Urinary bladder (tissue), 4 donors: ENCODE measurements around the gene ZBED1. TPM values are rescaled to one million over a fixed set of nuclear protein-coding genes. Genes with fewer than 3 reads are reported as not detected.

Experiments used
- DNase-seq: peaks from one replicate; pipeline ENCODE4 v3.0.0-alpha.2; 2015; ENCODE audit errors: extremely low spot score
- H3K27ac ChIP-seq: one replicate; pipeline ENCODE4 v1.5.1; 2013; ENCODE audit warnings: low read depth, mild to moderate bottlenecking, moderate library complexity
- H3K36me3 ChIP-seq: one replicate; pipeline ENCODE4 v1.6.1; 2013; ENCODE audit warnings: mild to moderate bottlenecking, moderate library complexity; ENCODE audit not compliant: insufficient read depth
- H3K4me1 ChIP-seq: one replicate; pipeline ENCODE4 v1.6.1; 2013; ENCODE audit warnings: mild to moderate bottlenecking, moderate library complexity; ENCODE audit not compliant: insufficient read depth
- H3K4me3 ChIP-seq: one replicate; pipeline ENCODE4 v1.5.1; 2013; ENCODE audit warnings: low read depth, low read length
- WGBS: extraction: QIAGEN DNeasy Blood & Tissue Kit; methylation state at CpG from one replicate; pipeline ENCODE4 v1.1.7; 2013; 5-methylcytosine and 5-hydroxymethylcytosine counted together
- polyA plus RNA-seq: library from polyadenylated mRNA; stranded (reverse); fragments of 200-250 nt; gene quantifications from one replicate; pipeline ENCODE4 v1.2.3, GENCODE V29; 2013
- total RNA-seq: library from RNA; depleted of rRNA; stranded (reverse); fragments of >200 nt; gene quantifications from one replicate; pipeline ENCODE4 v1.2.3, GENCODE V29; 2014
- donor health status: healthy with polysubstance abuse.
- donor health status: healthy.

ZBED1 gene
- total and polyA plus RNA-seq, 2 donors, result 20.3 to 28.2 TPM

DNA sequence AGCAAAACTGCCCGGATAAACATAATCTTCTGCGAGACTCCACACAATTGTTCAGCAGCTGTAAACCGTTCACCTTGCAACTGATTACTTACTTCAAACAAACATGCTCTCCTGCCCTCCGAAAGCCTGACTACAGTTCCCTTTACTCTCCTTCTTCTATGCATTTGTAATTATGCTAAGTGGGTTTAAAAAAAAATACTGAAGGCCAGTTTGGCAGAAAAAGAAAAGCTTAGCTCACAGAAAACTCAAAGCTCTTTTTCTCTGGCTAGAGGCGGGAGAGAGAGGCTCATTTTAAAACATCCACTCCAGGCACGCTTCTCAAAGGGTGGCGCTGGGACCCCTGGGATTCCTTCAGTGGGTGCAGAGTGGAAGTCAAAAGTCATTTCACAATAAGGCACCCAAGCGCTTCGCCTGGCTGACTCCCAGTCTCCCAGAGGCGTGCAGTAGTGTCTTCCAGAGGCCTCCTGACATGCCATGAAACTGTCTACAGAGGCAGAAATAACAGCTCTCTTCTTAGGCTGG is 1.9 kb downstream of the ZBED1 start:
- Histone ChIP-seq H3K27ac (peak overlapping the region; percentile 40), H3K4me1 (no peaks in the 10 kb centered on the region), H3K4me3 (peak overlapping the region; percentile 16), H3K36me3 (no peaks in the 10 kb centered on the region)
- peak; percentile 21 for DNase-seq
- 16% methylated on average over 10 of the region's 10 CpGs for WGBS

DNA sequence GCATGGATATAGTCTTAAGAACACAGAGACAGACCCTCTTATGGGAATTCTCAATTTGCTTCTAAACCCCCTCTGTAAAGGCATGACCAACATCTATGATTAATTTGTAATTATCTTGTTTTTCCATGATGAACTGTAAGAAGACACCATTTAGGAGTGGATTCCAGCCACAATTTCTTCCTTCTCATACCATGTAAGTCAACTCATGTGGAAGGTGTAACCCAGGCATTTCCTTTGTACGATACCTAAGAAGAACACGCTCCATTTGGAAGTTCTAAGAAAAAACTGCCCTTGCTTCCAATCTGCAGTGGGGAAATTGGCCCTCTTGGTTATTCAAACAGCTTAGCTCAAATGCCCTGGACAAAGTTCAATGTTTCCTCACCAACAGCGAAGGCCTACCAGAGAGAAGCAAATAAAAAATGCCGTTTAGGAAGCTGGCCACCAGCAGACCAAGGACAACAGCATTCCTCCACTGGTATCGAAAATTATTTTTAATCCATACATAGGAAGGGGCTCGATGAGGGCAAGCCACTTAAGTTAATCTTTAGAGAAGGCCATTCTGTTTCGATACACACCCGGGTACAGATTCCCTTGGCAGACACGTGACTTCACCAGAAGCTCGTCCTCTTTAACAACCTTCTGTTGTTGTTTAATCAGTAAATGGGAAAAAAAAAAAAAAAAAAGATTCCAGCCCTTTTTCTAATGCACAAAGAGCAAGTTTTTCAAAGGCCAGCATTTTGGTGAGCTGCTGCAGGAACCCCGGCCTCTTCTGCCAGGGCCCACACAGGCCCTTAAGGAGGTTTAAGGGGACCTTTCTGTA is 2.6 kb downstream of the ZBED1 start:
- no peaks in the 10 kb centered on the region for H3K4me1 ChIP-seq
- H3K27ac ChIP-seq, result peak overlapping the region; percentile 43
- 24% methylated on average over 11 of the region's 11 CpGs for WGBS
- no peak for DNase-seq
- no peaks in the 10 kb centered on the region for H3K36me3 ChIP-seq
- peak overlapping the region; percentile 16 for H3K4me3 ChIP-seq

DNA sequence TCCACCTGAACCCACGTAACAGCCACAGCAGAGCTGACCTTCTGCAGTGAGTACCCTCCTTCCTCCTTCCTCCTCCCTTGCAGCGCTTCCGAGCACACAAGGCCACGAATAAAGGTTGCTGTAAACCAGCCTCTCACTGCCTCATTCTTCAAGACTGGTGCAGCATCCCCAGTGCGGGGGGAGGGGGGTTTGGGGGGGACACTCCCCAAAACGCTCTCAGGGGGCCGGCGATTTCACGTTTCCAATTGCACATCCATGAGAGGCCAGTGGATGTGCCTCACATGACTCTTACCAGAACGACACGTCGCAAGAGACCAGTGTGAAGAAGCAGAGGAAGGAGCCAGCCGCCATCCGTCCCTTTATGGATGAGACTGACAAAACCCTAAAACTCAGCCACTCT is 5.2 kb downstream of the ZBED1 start:
- no peaks in the 10 kb centered on the region for H3K36me3 ChIP-seq
- H3K4me3 ChIP-seq, result no peak overlapping the region
- DNase-seq, result no peak
- WGBS, result 81% methylated on average over 14 of the region's 14 CpGs
- no peaks in the 10 kb centered on the region for H3K4me1 ChIP-seq
- no peak overlapping the region for H3K27ac ChIP-seq

DNA sequence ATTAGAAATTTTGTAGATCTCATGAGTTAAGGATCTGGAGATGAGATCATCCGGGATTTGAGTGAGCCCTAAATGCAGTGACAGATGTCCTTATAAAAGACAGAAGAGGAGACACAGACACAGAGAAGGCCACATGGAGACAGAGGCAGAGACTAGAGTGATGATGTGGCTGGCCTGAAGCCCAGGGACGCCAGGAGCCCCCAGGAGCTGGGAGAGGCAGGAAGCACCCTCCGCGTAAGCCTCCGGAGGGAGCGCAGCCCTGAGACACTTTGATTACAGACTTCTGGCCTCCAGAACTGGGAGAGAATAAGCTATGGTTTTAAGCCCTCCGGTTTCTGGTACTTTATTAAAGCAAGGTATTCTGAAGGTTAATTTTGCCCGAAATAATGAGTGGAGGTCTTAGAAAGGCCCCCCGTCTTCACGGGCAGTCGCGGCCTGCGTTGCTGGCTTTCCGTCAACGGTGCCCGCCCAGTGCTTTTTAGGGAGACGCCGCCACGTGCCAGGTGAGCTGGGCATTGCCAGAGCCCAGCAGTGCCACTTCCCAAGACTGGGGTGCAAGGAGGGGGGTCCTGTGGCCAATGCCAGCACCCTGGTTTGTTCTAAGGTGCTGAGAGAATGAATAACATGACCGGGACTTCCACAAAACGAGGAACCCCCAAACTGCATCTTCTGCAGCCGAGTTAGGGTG is 8.1 kb downstream of the ZBED1 start:
- no peaks in the 10 kb centered on the region for H3K4me1 ChIP-seq
- DNase-seq, result no peak
- WGBS, result 89% methylated on average over 22 of the region's 22 CpGs

DNA sequence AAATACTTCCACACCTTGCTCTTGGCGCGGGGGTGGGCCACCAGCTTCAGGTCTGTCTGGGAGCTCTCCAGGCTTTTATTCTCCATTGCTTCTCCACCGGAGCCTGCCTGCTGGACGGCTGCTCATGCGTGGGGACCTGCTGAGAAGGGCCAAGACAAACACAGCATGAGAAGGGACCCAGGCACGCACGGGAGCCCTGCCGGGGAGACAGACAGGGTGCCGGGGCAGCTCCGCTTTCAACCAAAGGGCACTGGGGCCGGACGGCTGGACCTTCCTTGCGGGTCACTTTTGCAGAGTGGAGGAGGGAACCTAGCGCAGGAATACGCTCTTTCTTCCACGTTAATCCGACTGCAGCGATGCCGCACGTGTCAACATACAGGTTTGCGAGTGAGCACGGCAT is 10.1 kb downstream of the ZBED1 start:
- WGBS, result 95% methylated on average over 22 of the region's 22 CpGs
- DNase-seq, result no peak
- Histone ChIP-seq H3K27ac (no peak overlapping the region), H3K36me3 (peaks cover 4% of the 10 kb centered on the region), H3K4me1 (no peaks in the 10 kb centered on the region), H3K4me3 (no peak overlapping the region)

More for the DNA sequence above, 8.1 kb downstream of the ZBED1 start:
- Histone ChIP-seq H3K27ac (no peak overlapping the region), H3K36me3 (peaks cover 4% of the 10 kb centered on the region), H3K4me3 (no peak overlapping the region)

DNA sequence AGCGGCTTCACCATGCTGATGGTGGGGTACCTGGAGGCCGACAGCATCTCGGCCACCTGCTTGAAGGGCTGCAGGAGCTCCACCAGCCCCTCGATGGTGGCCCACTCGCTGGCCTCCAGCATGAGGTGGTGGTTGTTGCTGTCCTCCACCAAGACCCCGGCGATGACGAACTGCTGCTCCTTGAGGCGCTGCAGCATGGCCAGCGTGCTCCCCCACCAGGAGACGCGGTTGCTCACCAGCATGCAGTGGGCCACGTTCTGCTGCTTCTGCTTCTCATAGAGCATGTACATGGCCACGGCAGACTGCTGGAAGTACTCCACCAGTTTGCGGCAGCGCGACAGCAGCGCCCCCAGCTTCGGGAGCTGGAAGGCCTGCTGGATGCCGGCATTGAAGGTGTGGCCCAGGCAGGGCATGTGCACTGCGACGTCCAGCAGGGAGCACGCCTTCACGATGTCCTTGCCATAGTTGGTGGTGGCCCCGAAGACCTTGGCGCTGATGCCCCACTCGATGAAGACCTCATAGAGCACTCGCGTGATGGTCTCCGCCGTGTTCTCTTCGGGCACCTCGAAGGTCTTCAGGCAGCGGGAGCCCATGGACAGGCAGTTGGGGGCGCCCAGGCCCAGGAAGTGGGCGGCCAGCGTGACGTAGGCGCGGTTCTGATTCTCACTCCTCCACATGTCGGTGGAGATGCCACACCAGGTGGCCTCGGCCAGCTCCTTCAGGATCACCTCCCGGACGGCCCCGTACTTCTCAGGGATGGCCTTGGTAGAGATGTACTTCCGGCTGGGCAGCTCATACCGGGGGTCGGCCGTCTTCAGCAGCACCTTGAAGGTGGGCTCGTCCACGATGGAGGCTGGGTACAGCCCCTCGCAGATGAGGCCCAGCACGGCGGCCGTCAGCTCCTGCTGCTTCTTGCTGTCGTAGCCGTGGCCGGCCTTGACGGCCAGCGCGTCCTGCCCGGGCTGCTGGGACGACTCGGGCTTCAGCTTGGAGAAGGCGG is 11.0 kb downstream of the ZBED1 start:
- WGBS, result 98% methylated on average over 65 of the region's 65 CpGs
- no peak for DNase-seq
- Histone ChIP-seq H3K27ac (no peak overlapping the region), H3K4me3 (no peak overlapping the region), H3K36me3 (peaks cover 4% of the 10 kb centered on the region), H3K4me1 (no peaks in the 10 kb centered on the region)

DNA sequence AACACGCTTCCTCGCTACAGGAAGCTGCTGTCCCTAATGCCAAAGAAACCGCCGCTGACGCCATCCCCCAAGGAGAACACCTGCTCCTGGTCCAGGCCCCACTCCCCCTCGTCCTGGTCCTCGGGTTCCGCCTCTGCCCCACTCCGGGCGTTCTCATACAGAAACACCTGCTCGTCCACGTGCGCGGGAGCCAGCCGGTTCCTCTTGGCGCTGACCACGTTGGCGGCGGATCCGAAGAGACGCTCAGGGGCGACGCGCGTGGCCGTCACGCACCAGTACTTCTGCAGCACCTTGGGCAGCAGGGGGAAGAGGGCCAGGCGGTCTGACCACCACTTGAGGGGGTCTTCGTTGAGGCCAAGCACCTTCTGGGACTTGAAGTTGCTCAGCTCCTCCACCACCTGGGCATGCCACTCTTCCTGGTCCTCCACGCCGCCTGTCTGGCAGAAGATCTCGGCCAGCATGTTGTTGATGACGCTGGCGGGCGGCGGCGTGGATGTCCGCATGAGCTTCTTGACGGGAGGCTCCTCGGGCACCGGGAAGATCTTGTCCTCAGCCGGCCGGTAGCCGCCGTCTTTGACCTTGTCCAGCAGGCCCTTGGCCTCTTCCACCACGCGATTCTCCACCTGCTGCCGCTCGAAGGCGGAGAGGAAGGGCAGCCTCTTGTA is 12.0 kb downstream of the ZBED1 start:
- H3K4me3 ChIP-seq, result no peak overlapping the region
- H3K27ac ChIP-seq, result no peak overlapping the region
- no peak for DNase-seq
- H3K36me3 ChIP-seq, result peaks cover 4% of the 10 kb centered on the region
- no peaks in the 10 kb centered on the region for H3K4me1 ChIP-seq
- WGBS, result 97% methylated on average over 50 of the region's 50 CpGs

DNA sequence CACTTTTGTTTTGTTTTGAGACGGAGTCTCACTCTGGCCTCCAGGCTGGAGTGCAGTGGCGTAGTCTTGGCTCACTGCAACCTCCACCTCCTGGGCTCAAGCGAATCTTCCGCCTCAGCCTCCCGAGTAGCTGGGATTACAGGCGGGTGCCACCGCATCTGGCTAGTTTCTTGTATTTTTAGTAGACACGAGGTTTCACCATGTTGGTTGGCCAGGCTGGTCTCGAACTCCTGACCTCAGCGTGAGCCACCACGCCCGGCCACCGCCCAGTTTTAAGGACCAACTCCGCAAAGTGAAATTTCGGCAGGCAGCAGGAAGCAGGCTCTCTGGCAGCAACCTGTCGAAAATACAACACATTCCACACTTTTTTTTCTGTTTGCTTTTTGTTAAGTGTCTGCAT is 13.4 kb downstream of the ZBED1 start:
- no peak overlapping the region for H3K27ac ChIP-seq
- no peak for DNase-seq
- no peaks in the 10 kb centered on the region for H3K4me1 ChIP-seq
- peaks cover 4% of the 10 kb centered on the region for H3K36me3 ChIP-seq
- WGBS, result 90% methylated on average over 16 of the region's 16 CpGs
- H3K4me3 ChIP-seq, result no peak overlapping the region

DNA sequence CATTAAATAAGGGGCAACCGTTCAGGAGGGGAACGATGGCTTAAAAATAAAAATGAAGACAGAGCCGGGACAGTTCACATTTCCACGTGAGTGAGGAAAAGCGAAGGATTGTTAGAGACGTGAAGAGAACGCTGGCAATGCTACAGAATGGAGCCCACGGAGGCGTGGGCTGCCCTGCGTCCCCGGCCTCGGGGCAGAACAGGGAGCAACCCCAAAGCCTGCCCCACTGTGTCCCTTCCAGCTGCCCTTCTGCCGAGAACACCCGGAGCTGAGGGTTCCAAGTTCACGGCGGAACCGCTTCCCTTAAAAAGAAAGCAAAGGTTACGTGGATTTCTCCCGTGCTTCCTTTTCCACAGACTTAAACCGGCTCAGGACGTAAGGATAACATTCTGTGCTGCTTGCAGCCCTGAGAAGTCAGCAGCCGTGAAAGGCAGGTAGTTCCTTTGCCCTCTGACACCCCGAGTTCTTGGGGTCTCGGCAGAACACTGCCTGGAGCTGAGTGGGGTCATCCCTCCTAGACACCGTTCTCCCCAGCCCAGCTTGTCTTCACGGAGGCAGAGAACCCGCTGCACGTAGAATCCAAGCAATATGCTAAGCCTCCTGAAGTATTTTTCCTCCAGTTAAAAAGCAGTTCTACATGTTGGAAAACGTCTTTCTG is 14.2 kb downstream of the ZBED1 start:
- Histone ChIP-seq H3K27ac (no peak overlapping the region), H3K4me1 (no peaks in the 10 kb centered on the region), H3K4me3 (no peak overlapping the region), H3K36me3 (peaks cover 4% of the 10 kb centered on the region)
- no peak for DNase-seq
- WGBS, result 85% methylated on average over 29 of the region's 29 CpGs

DNA sequence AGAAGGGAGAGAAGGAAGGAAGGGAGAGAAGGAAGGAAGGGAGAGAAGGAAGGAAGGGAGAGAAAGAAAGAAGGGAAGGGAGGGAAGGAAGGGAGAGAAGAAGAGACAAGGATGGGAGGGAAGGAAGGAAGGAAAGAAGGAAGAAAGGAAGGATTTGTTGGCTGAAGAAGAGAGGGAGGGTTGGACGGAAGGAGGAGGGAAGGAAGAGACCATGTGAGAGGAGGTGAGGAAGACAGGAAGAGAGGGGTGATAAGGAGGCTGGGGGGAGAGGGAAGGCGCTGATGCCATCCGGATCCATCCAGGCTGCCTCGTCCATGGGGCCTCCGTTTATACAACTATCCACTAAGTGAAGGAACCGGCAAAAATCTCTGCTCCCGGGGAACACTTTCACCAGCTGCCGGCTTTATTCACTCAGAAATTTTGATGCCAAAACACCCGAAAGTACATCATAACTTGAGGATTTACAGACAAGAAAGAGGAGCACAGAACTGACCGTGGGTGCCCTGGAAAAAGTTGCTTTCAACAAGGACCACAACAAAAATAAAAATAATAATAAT is 14.9 kb downstream of the ZBED1 start:
- no peak for DNase-seq
- H3K4me3 ChIP-seq, result no peak overlapping the region
- peak overlapping the region; percentile 62 for H3K27ac ChIP-seq
- WGBS, result 58% methylated on average over 10 of the region's 10 CpGs
- peaks cover 4% of the 10 kb centered on the region for H3K36me3 ChIP-seq
- H3K4me1 ChIP-seq, result no peaks in the 10 kb centered on the region

DNA sequence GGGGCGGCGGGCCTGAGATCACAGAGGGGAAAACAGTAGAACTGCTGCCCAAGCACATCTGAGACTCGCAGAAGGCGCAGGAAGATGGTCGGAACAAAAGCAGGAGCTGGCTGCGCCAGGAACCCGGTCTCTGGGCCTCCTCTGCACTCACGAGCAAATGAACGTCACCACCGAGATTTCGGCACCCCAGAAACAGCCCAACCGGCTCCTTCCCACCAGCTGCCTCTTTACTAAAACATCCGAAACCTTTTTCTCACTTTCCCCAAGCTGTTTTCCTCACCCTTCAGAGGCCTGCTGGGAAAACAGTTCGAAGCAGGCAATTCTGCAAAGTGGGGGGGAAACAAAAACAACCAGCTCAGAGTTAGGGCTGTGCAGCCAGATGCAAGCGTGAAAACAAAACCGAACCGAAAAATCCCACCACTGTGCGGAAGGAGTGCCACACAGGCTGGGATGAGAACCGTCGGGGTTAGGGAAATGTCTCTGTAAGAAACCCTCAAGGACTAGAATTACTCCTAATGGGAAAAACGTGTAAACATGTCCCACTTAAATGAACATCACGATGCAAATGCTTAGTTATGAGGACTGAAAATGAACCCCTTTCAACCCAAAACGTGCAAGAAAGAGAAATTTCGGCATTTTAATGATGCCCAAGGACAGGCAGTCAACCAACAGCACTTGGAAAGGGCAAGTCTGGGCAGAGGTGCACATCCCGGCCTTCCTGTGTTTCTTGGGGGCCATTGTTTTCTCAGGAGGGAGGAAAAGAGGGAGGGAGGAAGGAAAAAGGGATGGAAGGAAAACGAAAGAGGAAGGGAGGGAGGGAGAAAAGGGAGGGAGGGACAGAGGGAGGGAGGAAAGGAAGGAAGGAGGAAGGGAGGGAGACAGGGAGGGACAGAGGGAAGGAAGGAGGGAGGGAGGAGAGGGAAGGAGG is 15.8 kb downstream of the ZBED1 start:
- peaks cover 4% of the 10 kb centered on the region for H3K36me3 ChIP-seq
- 33% methylated on average over 26 of the region's 26 CpGs for WGBS
- peak overlapping the region; percentile 12 for H3K4me3 ChIP-seq
- DNase-seq, result no peak
- peak overlapping the region; percentile 79 for H3K27ac ChIP-seq
- no peaks in the 10 kb centered on the region for H3K4me1 ChIP-seq
